GM12801 (cell line): ENCODE results near the gene SPARC.

Source experiments
- CTCF ChIP-seq: IDR thresholded peaks from one replicate; pipeline ENCODE4 v1.5.1; 2011; ENCODE audit warnings: control low read depth; ENCODE audit not compliant: insufficient read length; ENCODE audit errors: extremely low read depth

SPARC gene

GRCh38 chr5:151709109-151709735 is 22.5 kb upstream of the SPARC start:
- TF ChIP-seq CTCF, result no peak

GRCh38 chr5:151708126-151708525 is 21.4 kb upstream of the SPARC start:
- TF ChIP-seq CTCF, result no peak

- no peak for TF ChIP-seq CTCF
Observed at GRCh38 chr5:151707567-151707966, 20.9 kb upstream of the SPARC start.

- TF ChIP-seq CTCF, result no peak
Observed at GRCh38 chr5:151706906-151707305, 20.2 kb upstream of the SPARC start.

GRCh38 chr5:151703780-151704179 is 17.1 kb upstream of the SPARC start:
- no peak for TF ChIP-seq CTCF

GRCh38 chr5:151703227-151703626 is 16.5 kb upstream of the SPARC start:
- no peak for TF ChIP-seq CTCF

- TF ChIP-seq CTCF, result no peak
Observed at GRCh38 chr5:151700820-151701219, 14.1 kb upstream of the SPARC start.
